Measurements from ENCODE around the gene RHO.

Gene RHO

GRCh38 chr3:129575233-129575996, 47.0 kb downstream of the RHO start:
- TF ChIP-seq CTCF (IDR thresholded peaks at IDR 0.05; ENCODE audit: control insufficient read depth, extremely low read depth, insufficient read depth), result no peak
- no peak for DNase-seq (ENCODE audit: low read depth)
- H3K4me3 ChIP-seq (ENCODE audit: low read depth, low read length), result no peak overlapping the region

GRCh38 chr3:129575997-129576384, 47.6 kb downstream of the RHO start:
- no peak overlapping the region for H3K4me3 ChIP-seq (ENCODE audit: low read depth, low read length)
- no peak for TF ChIP-seq CTCF (IDR thresholded peaks at IDR 0.05; ENCODE audit: control insufficient read depth, extremely low read depth, insufficient read depth)
- no peak for DNase-seq (ENCODE audit: low read depth)

- no peak for TF ChIP-seq CTCF (IDR thresholded peaks at IDR 0.05; ENCODE audit: control insufficient read depth, extremely low read depth, insufficient read depth)
- peak; percentile 75 for DNase-seq (ENCODE audit: low read depth)
- H3K4me3 ChIP-seq (ENCODE audit: low read depth, low read length), result no peak overlapping the region
Measured at GRCh38 chr3:129576514-129577352, 48.3 kb downstream of the RHO start.

GRCh38 chr3:129577366-129577765, 48.9 kb downstream of the RHO start:
- no peak for TF ChIP-seq CTCF (IDR thresholded peaks at IDR 0.05; ENCODE audit: control insufficient read depth, extremely low read depth, insufficient read depth)
- no peak overlapping the region for H3K4me3 ChIP-seq (ENCODE audit: low read depth, low read length)
- no peak for DNase-seq (ENCODE audit: low read depth)

- TF ChIP-seq CTCF (IDR thresholded peaks at IDR 0.05; ENCODE audit: control insufficient read depth, extremely low read depth, insufficient read depth), result no peak
- H3K4me3 ChIP-seq (ENCODE audit: low read depth, low read length), result no peak overlapping the region
- no peak for DNase-seq (ENCODE audit: low read depth)
Measured at GRCh38 chr3:129577925-129578786, 49.7 kb downstream of the RHO start.

- H3K4me3 ChIP-seq (ENCODE audit: low read depth, low read length), result no peak overlapping the region
- TF ChIP-seq CTCF (IDR thresholded peaks at IDR 0.05; ENCODE audit: control insufficient read depth, extremely low read depth, insufficient read depth), result no peak
- DNase-seq (ENCODE audit: low read depth), result no peak
Measured at GRCh38 chr3:129579991-129580390, 51.6 kb downstream of the RHO start.

All from LNCaP clone FGC (cell line).